Adipocyte (in vitro differentiated cells): ENCODE measurements around the gene VAT1L.

Source experiments
- DNase-seq: peaks from one replicate; pipeline ENCODE4 v3.0.0-alpha.2; 2015; ENCODE audit warnings: low read depth
- H3K27me3 ChIP-seq: replicated peaks from 2 replicates; pipeline ENCODE4 v1.7.0; 2013; ENCODE audit warnings: mild to moderate bottlenecking, low read length, moderate library complexity; ENCODE audit not compliant: control insufficient read depth, insufficient read depth
- H3K36me3 ChIP-seq: 2 replicates; pipeline ENCODE4 v1.7.0; 2013; ENCODE audit warnings: low read length, mild to moderate bottlenecking, moderate library complexity; ENCODE audit not compliant: control insufficient read depth, insufficient read depth, severe bottlenecking
- H3K4me1 ChIP-seq: 2 replicates; pipeline ENCODE4 v1.7.0; 2013; ENCODE audit warnings: mild to moderate bottlenecking, low read length, moderate library complexity; ENCODE audit not compliant: control insufficient read depth, insufficient read depth
- H3K4me3 ChIP-seq: 2 replicates; pipeline ENCODE4 v1.7.0; 2013; ENCODE audit warnings: mild to moderate bottlenecking, low read length, moderate library complexity
- H3K9ac ChIP-seq: 2 replicates; pipeline ENCODE4 v1.7.0; 2013; ENCODE audit warnings: mild to moderate bottlenecking, low read length, moderate library complexity
- H3K9me3 ChIP-seq: 2 replicates; pipeline ENCODE4 v1.7.0; 2013; ENCODE audit warnings: mild to moderate bottlenecking, low read length, moderate library complexity; ENCODE audit not compliant: control insufficient read depth

The VAT1L gene

DNA sequence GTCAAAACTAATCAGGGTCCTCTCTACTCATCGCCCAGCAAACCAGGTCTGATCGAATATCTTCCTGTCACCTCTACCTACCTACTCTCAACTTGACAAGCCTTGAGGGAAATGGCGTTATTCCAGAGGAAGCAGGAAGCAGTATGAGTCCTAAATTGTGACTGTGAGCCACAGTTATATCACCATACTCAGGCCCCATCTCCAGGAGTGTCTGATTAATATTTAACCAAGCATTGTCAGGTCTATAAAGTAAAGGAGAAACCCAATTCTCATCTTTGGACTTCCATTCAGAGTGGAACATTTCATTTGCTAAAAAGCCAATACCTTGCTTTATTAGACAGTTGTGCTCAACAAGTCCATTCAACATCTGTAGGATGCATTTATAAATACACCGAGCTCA is 216.2 kb downstream of the VAT1L start:
- H3K9me3 ChIP-seq = no peaks in the 10 kb centered on the region
- no peak overlapping the region for H3K4me3 ChIP-seq
- H3K4me1 ChIP-seq = no peaks in the 10 kb centered on the region
- no peaks in the 10 kb centered on the region for H3K36me3 ChIP-seq
- H3K27me3 ChIP-seq = peaks cover 11% of the 10 kb centered on the region
- H3K9ac ChIP-seq = no peak overlapping the region
- DNase-seq = no peak

DNA sequence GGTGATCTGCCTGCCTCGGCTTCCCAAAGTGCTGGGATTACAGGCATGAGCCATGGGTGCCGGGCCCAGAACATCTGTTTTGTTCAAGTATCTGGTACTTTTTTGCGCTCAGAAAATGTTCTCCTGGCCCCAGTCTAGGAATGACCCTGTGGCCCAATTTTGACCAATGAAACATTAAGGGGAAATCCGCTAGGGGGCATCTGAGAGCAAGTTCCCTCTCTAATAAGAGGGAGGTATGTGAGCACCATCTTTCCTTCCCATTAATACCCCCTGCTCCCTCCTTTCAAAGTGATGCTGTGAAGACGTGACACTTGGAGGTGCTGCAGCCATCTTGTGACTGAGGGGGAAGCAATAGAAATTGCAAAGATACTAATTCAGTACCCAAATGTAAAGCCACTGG is 217.5 kb downstream of the VAT1L start:
- H3K27me3 ChIP-seq = peaks cover 11% of the 10 kb centered on the region
- H3K4me3 ChIP-seq = no peak overlapping the region
- no peak overlapping the region for H3K9ac ChIP-seq
- H3K4me1 ChIP-seq = no peaks in the 10 kb centered on the region
- no peak for DNase-seq
- no peaks in the 10 kb centered on the region for H3K36me3 ChIP-seq
- H3K9me3 ChIP-seq = no peaks in the 10 kb centered on the region

DNA sequence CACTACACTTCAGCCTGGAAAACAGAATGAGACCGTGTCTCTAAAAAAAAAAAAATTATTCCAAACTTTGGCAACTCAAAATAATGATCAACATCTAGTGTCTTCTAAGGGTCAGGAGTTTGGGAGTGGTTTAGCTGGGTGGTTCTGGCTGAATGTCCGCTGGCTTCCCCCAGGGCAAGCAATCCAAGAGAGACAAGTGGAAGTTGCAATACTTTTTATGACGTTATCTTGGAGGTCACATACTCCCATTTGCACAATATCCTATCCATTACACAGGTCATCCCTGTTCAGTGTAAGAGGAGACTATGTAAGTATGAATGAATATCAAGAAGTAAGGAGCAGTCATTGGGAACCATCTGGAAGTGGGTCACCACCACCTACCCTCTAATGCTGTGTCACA is 218.8 kb downstream of the VAT1L start:
- Histone ChIP-seq H3K36me3 (no peaks in the 10 kb centered on the region), H3K27me3 (peaks cover 21% of the 10 kb centered on the region), H3K9ac (no peak overlapping the region), H3K4me1 (no peaks in the 10 kb centered on the region), H3K4me3 (no peak overlapping the region), H3K9me3 (no peaks in the 10 kb centered on the region)
- DNase-seq = no peak

DNA sequence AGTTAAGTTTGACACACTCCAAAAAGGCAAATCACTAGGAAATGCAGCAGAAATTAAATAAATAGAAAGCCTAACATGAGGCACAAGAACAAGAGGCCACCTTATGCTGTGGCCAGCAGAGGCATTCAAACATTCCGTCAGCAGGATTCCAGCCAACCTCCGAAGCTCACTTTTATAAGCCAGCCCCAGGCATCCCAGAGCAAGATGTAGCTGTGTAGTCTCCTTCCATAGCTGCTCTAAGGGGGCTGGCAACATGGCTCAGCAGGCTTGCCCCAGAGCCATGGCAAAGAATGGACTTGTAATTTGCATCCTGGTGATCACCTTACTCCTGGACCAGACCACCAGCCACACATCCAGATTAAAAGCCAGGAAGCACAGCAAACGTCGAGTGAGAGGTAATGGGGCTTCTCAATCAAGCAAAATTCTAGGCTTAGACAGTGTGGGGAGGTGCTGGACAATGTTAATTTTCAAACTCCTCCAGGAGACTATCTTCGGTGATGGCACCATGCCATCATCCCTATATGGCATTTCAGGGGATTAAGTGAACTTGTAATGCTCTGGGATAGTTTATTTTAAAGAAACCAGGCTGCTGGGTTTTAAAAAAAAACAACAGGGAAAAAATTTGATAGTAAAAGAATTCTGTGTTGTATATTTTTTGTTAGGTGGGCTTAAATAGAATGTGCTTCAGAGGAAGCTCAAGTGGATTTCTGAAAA is 234.1 kb downstream of the VAT1L start, which contains the start of gene CLEC3A:
Gene CLEC3A (plus strand): TSS at position 202 of the 714 bp plus-strand sequence. CDS start 79 bp downstream, at position 281.
- DNase-seq = no peak
- no peaks in the 10 kb centered on the region for H3K9me3 ChIP-seq
- no peak within 1 kb of the TSS for H3K4me3 ChIP-seq
- peaks cover 8% of the 10 kb centered on the region for H3K27me3 ChIP-seq
- H3K9ac ChIP-seq = no peak within 1 kb of the TSS
- H3K4me1 ChIP-seq = no peaks in the 10 kb centered on the region
- H3K36me3 ChIP-seq = no peaks in the 10 kb centered on the region

DNA sequence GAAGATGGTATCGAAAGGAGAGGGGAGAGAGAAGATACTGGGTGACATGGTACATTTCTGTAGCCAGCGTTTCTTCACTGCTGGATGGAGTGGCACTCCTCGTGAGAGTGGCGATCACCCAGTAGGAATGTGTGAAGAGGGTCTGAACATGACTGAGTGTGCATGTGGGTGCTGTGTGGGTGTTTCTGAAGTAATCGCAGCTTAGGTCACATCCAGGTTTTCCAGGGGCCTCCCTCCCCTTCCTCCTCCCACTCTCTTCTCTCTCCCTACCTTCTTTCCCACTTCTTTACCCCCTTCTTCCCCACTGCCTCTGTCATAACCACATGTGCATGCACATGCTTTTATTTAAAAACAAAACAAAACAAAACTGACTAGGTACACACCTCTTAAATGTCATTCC is 235.8 kb downstream of the VAT1L start:
- Histone ChIP-seq H3K27me3 (peaks cover 11% of the 10 kb centered on the region), H3K36me3 (no peaks in the 10 kb centered on the region), H3K9me3 (no peaks in the 10 kb centered on the region), H3K9ac (no peak overlapping the region), H3K4me3 (no peak overlapping the region), H3K4me1 (no peaks in the 10 kb centered on the region)
- DNase-seq = no peak

DNA sequence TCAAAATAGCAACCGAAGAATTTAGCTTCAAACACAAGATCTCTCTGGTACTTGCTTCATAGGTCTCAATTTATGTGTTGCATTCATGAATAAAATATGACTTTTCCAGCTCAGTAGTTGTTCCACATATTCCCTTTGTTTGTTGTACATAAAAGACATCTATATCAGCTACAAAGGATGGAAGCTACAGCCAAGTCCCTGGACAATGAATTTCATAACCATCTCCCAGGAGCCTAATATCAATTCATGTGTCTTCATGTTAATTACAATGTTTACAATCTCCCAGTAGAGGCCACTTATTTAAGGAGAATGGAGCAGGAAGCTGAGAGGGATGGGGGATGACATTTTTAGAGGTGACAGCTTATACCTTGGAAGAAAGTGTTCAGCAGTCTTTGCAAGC is 237.3 kb downstream of the VAT1L start:
- Histone ChIP-seq H3K27me3 (peaks cover 11% of the 10 kb centered on the region), H3K4me1 (no peaks in the 10 kb centered on the region), H3K9ac (no peak overlapping the region), H3K9me3 (no peaks in the 10 kb centered on the region), H3K36me3 (no peaks in the 10 kb centered on the region), H3K4me3 (no peak overlapping the region)
- DNase-seq = no peak

DNA sequence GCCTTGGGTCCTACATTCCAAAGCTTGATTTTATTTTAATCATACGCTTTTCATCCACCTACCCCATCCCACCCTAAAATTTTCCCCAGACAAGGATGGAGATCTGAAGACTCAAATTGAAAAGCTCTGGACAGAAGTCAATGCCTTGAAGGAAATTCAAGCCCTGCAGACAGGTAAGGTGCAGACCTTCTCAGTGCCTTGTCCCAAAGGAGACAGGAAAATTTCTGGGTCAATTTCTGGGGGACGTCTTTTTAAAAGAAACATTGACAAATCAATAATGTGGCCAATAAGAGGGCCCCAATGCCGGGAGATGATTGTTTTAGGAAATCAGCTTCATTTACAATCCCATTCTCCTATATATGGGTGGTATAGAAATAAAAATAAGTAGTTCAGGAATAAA is 239.7 kb downstream of the VAT1L start:
- H3K27me3 ChIP-seq = peaks cover 11% of the 10 kb centered on the region
- H3K9ac ChIP-seq = no peak overlapping the region
- DNase-seq = no peak
- H3K9me3 ChIP-seq = no peaks in the 10 kb centered on the region
- no peak overlapping the region for H3K4me3 ChIP-seq
- H3K4me1 ChIP-seq = no peaks in the 10 kb centered on the region
- no peaks in the 10 kb centered on the region for H3K36me3 ChIP-seq
